Right kidney (tissue), 1 donor: ENCODE results near the gene PPP1R37.
A peak's percentile ranks its signal among the peaks of the same experiment; 100 is the strongest.
"Not testable (repeated sequence)": the region's sequence is repeated elsewhere in the genome, so short reads cannot be mapped to it uniquely, and the experiment has no call there.

Experiments
- DNase-seq: peaks from one replicate; pipeline ENCODE4 v3.0.0-alpha.2; 2016

The PPP1R37 gene

GRCh38 chr19:45094137-45094536 is 1.2 kb downstream of the PPP1R37 start:
- no peak for DNase-seq

- DNase-seq, result no peak
Observed at GRCh38 chr19:45094707-45095106, 1.7 kb downstream of the PPP1R37 start.

- no peak for DNase-seq
Observed at GRCh38 chr19:45095496-45096413, 2.8 kb downstream of the PPP1R37 start.

GRCh38 chr19:45096700-45097099 is 3.7 kb downstream of the PPP1R37 start:
- DNase-seq, result no peak

GRCh38 chr19:45097450-45097775 is 4.4 kb downstream of the PPP1R37 start:
- no peak for DNase-seq

GRCh38 chr19:45097776-45098520 is 5.0 kb downstream of the PPP1R37 start:
- DNase-seq, result no peak

- DNase-seq, result no peak
Observed at GRCh38 chr19:45098521-45099466, 5.8 kb downstream of the PPP1R37 start.

GRCh38 chr19:45099467-45100191 is 6.7 kb downstream of the PPP1R37 start:
- no peak for DNase-seq

- DNase-seq, result no peak
Observed at GRCh38 chr19:45100201-45100600, 7.2 kb downstream of the PPP1R37 start.

GRCh38 chr19:45100846-45101252 is 7.9 kb downstream of the PPP1R37 start:
- DNase-seq, result no peak

GRCh38 chr19:45101806-45102205 is 8.8 kb downstream of the PPP1R37 start:
- DNase-seq, result no peak

GRCh38 chr19:45102481-45102880 is 9.5 kb downstream of the PPP1R37 start:
- DNase-seq, result no peak

GRCh38 chr19:45103156-45103507 is 10.2 kb downstream of the PPP1R37 start:
- no peak for DNase-seq

GRCh38 chr19:45103508-45104319 is 10.7 kb downstream of the PPP1R37 start:
- peak; percentile 60 for DNase-seq

GRCh38 chr19:45104658-45105349 is 11.8 kb downstream of the PPP1R37 start:
- DNase-seq, result no peak

GRCh38 chr19:45106363-45106762 is 13.4 kb downstream of the PPP1R37 start:
- DNase-seq, result not testable (repeated sequence)

- no peak for DNase-seq
Observed at GRCh38 chr19:45107621-45108150, 14.7 kb downstream of the PPP1R37 start.

GRCh38 chr19:45110851-45111266 is 17.9 kb downstream of the PPP1R37 start:
- no peak for DNase-seq

- no peak for DNase-seq
Observed at GRCh38 chr19:45112111-45112827, 19.3 kb downstream of the PPP1R37 start.
